ENCODE data around the gene DOCK1.

DOCK1 gene

GRCh38 chr10:127196282-127197153 is 291.3 kb downstream of the DOCK1 start, which contains the start of gene INSYN2A:
TSS of gene INSYN2A (minus strand) at chr10:127196591. CDS start at chr10:127176395, 20,196 bp downstream.
- no peak for DNase-seq (ENCODE audit: low spot score)
- in situ Hi-C loops (cut with MboI; ENCODE audit: low sequenced_read_pairs, unreplicated experiment) = no loop called here
- no peak for TF ChIP-seq CTCF (IDR thresholded peaks at IDR 0.05; ENCODE audit: borderline replicate concordance, control extremely low read depth, extremely low read depth, insufficient read depth, missing control alignments)

- no peak for DNase-seq (ENCODE audit: low spot score)
- no peak for TF ChIP-seq CTCF (IDR thresholded peaks at IDR 0.05; ENCODE audit: borderline replicate concordance, control extremely low read depth, extremely low read depth, insufficient read depth, missing control alignments)
- in situ Hi-C loops (cut with MboI; ENCODE audit: low sequenced_read_pairs, unreplicated experiment) = no loop called here
These were observed 291.9 kb downstream of the DOCK1 start for GRCh38 chr10:127197154-127197432.

GRCh38 chr10:127198307-127198706 is 293.1 kb downstream of the DOCK1 start:
- TF ChIP-seq CTCF (IDR thresholded peaks at IDR 0.05; ENCODE audit: borderline replicate concordance, control extremely low read depth, extremely low read depth, insufficient read depth, missing control alignments) = no peak
- in situ Hi-C loops (cut with MboI; ENCODE audit: low sequenced_read_pairs, unreplicated experiment) = no loop called here
- DNase-seq (ENCODE audit: low spot score) = no peak

GRCh38 chr10:127198721-127199120 is 293.5 kb downstream of the DOCK1 start:
- in situ Hi-C loops (cut with MboI; ENCODE audit: low sequenced_read_pairs, unreplicated experiment) = no loop called here
- no peak for TF ChIP-seq CTCF (IDR thresholded peaks at IDR 0.05; ENCODE audit: borderline replicate concordance, control extremely low read depth, extremely low read depth, insufficient read depth, missing control alignments)
- no peak for DNase-seq (ENCODE audit: low spot score)

- no peak for TF ChIP-seq CTCF (IDR thresholded peaks at IDR 0.05; ENCODE audit: borderline replicate concordance, control extremely low read depth, extremely low read depth, insufficient read depth, missing control alignments)
- in situ Hi-C loops (cut with MboI; ENCODE audit: low sequenced_read_pairs, unreplicated experiment) = no loop called here
- DNase-seq (ENCODE audit: low spot score) = no peak
These were observed 295.4 kb downstream of the DOCK1 start for GRCh38 chr10:127200646-127201045.

- in situ Hi-C loops (cut with MboI; ENCODE audit: low sequenced_read_pairs, unreplicated experiment) = no loop called here
- DNase-seq (ENCODE audit: low spot score) = no peak
- TF ChIP-seq CTCF (IDR thresholded peaks at IDR 0.05; ENCODE audit: borderline replicate concordance, control extremely low read depth, extremely low read depth, insufficient read depth, missing control alignments) = no peak
These were observed 297.8 kb downstream of the DOCK1 start for GRCh38 chr10:127203067-127203466.
